HG03108 (cell line): ENCODE data around the gene METTL13.
"Not testable (repeated sequence)": the region's sequence is repeated elsewhere in the genome, so short reads cannot be mapped to it uniquely, and the experiment has no call there.

Experiments used
- ATAC-seq: cut with Tn5 transposase; IDR thresholded peaks from one replicate; pipeline ENCODE4 v1.9.1; 2021; ENCODE audit warnings: moderate library complexity; ENCODE audit not compliant: unreplicated experiment

METTL13 gene

DNA sequence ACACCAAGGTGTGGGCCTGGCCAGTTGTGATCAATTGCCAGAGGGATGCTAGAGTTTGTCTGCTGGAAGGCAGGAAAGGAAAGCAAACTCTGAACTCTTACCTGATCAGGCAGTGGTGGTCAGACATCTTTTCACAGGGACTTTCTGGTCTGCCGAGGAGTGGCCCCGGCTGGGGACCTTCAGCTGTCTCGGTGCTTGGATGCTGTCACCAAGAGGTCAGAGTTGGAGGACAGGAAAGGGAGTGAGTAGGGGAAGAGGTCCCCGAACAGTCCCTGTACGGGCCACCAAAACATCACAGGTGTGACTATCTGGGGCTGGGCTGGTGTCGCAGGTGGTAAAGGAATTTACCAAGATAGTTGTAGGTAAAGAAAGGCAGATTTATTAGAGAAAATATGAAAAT is 17.7 kb upstream of the METTL13 start:
- ATAC-seq = no peak

DNA sequence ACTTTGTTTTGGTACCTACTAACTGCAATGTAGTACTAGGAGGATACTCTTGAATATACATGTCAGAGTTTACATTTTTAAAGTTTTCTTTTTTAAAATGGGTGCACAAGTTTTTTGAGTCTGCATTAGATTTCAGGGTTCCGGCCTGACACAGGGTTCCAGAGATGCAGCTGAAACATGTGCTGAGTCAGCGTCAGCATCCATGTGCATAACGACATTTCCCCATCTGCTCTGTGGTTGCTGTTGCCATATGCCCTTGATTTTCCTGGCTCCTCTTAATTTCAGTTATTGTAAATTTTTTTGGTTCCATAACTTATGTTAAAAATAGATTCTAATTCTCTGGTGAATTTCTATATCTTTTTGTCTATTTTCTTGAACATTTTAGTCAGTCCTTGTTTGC is 12.3 kb upstream of the METTL13 start:
- no peak for ATAC-seq

DNA sequence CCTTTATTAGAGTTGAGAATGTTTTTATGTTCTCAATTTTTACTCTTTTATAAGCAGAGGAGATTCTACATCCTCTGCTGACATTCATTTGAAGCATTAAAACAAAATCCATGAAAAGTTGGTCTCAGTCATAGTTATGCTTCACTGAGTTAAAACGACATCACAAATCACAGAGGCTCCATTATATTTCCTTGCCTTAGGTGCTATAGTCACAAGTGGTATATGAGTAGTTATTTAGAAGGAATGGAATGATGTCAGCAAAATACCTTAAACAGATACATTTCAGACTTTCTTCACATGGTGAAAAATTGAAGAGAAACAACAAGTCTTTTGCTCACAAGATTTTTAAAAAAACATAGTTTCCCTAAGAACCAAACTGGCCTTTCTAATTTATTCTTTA is 11.7 kb upstream of the METTL13 start:
- no peak for ATAC-seq

DNA sequence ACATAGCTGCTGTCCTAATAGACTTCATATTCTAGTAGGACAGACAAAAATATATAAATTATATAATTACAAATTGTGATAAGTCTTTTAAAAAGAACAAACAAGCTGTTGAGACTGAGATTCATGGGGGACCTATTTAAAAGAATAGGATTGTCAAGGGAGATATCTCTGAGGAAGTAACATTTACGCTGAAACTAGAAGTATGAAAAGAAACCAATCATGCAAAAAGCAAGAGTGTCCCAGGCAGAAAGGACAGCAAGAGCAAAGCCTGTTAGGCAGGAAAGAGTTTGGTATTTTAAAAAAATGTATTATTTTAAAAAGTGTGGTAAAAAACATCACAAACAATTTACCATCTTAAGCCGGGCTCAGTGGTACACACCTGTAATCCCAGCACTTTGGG is 9.1 kb upstream of the METTL13 start:
- no peak for ATAC-seq

DNA sequence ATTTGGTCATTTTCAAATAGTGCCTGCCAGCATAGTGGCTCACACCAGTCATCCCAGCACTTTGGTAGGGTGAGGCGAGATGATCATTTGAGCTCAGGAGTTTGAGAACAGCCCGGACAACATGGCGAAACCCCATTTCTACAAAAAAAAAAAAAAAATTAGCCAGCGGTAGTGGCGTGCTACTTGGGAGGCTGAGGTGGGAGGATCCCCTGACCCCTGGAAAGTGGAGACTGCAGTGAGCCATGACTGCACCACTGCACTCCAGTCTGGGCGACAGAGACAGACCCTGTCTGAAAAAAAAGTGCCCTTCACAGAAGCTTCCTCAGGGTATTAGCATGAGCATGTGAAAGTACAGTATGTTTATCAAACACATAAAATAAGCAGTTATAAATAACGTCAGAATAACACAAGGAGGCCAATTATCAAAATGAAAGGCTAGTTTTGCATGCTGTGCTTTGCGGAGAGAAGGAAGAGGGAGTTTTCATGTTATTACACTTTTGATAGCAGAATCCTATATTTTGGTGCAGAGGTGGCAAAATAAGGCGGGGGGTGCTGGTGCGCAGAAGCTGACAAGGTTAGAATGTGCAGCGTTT is 781 bp upstream of the METTL13 start:
- ATAC-seq = no peak

DNA sequence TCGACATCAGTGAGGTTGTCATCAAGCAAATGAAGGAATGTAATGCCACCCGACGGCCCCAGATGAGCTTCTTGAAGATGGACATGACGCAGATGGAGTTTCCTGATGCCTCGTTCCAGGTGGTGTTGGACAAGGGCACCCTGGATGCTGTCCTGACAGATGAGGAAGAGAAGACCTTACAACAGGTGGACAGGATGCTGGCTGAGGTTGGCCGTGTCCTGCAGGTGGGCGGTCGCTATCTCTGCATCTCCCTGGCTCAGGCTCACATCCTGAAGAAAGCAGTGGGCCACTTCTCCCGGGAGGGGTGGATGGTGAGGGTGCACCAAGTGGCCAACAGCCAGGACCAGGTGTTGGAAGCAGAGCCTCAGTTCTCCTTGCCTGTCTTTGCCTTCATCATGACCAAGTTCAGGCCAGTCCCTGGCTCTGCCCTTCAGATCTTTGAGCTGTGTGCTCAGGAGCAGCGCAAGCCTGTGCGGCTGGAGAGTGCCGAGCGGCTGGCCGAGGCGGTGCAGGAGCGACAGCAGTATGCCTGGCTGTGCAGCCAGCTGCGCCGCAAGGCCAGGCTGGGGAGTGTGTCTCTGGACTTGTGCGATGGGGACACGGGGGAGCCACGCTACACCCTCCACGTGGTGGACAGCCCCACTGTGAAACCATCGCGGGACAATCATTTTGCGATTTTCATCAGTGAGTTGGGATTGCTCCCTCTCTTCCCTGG is 2.5 kb downstream of the METTL13 start:
- ATAC-seq = no peak

DNA sequence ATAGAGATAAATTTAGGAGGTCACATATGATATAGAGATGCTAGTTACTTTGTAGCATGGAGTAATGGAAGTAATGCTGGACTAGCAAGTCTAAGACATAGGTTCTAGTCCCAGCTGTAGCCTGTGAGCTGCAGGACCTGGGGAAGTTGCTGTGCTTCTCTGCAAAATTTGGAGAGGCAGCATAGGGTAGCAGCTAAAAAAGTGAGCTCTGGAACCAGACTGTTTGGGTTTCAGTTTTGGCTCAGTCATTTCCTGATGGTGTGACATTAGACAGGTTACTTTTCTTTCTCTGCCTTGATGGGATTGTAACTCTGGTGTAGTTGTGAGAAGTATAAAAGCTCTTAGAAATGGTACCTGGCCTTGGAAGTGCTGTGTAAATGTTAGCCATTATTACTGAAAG is 3.3 kb downstream of the METTL13 start:
- ATAC-seq = no peak

DNA sequence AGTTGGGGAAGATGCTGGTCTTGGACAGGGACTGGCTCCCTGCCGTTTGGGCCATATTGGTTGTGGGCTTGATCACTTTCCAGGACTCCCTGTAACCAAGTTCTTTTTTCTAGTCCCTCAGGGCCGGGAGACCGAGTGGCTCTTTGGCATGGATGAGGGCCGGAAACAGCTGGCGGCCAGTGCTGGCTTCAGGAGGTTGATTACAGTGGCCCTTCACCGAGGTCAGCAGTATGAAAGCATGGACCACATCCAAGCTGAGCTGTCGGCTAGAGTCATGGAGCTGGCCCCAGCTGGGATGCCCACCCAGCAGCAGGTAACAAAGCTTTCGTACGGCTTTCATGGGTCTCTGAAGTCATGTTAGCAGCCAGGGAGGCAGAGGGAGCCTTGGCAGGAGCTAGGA is 4.3 kb downstream of the METTL13 start:
- ATAC-seq = no peak

DNA sequence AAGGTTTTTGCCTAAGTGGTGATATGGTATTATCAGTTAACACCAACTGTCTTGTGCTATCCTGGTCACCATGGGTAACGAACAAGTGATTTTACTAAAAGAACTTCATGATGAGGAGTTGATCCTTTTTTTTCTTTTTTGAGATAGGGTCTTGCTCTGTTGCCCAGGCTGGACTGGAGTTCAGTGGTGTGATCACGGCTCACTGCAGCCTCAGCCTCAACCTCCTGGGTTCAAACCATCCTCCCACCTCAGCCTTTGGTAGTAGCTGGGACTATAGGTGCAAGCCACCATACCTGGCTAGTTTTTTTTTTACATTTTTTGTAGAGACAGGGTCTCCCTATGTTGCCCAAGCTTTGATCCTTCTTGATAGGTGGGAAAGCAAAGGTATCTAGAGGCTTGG is 5.1 kb downstream of the METTL13 start:
- ATAC-seq = no peak

DNA sequence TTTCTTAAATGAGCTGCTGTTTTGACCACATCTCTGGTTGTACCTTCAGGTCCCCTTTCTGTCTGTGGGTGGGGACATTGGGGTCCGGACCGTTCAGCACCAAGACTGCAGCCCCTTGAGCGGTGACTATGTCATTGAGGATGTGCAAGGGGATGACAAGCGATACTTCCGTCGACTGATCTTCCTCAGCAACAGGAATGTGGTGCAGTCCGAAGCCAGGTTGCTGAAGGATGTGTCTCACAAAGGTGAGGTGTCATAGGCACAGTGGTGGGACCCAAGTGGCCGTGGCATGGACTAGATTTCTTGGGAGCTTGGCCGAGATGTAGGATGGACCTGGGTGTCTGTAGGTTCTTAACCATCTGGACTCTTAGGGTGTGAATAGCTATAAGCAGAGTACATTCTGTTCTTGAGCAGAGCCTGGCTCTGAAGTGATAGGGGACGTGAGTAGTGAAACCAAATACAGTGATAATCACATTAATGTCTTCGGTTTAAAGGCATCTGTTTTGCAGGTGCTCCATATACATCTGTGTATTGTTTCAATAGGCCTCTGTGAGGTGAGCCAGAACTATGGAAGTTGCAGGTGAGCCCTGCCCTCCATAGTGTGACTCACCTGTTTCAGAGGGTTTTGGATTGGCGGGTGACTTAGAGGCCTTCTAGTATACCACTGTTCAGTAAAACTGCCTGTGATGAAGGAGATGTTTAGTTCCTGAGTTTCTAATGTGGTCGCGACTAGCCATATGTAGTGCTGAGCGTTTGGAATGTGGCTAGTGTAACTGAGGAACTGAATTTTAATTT is 6.4 kb downstream of the METTL13 start:
- ATAC-seq = no peak

DNA sequence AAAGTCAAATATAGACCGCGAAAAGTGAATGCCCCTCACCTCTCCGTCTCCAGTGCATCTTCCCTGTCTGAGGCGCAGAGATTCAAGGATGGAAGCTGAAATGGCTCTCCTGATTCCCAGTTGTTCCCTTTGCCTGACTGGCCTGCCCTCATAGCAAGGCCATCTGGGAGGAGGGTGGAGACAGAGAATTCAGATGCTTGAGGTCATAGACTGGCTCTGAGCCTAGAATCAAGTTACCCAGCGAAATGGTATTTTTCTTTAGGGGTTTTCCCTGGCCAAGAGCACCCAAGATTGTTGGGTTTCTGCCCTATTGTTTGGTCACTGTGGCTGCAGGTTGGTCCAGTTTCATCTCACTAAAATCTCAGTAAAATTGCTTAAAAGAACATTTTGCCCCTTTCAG is 7.2 kb downstream of the METTL13 start:
- ATAC-seq = no peak

DNA sequence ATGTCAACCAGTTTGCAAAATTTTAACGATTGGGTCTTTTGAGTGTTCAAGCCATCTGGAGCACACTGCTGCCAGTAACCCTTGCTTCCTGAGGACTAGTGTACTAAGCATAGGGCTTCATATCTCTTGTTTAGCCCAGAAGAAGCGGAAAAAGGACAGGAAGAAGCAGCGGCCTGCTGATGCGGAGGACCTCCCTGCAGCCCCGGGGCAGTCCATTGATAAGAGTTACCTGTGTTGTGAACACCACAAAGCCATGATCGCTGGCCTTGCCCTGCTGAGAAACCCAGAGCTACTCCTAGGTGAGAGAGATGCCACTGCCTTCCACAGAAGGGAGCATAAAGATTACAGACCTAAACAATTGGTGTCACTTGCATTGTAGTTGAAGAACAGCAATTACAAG is 8.9 kb downstream of the METTL13 start:
- ATAC-seq = no peak

DNA sequence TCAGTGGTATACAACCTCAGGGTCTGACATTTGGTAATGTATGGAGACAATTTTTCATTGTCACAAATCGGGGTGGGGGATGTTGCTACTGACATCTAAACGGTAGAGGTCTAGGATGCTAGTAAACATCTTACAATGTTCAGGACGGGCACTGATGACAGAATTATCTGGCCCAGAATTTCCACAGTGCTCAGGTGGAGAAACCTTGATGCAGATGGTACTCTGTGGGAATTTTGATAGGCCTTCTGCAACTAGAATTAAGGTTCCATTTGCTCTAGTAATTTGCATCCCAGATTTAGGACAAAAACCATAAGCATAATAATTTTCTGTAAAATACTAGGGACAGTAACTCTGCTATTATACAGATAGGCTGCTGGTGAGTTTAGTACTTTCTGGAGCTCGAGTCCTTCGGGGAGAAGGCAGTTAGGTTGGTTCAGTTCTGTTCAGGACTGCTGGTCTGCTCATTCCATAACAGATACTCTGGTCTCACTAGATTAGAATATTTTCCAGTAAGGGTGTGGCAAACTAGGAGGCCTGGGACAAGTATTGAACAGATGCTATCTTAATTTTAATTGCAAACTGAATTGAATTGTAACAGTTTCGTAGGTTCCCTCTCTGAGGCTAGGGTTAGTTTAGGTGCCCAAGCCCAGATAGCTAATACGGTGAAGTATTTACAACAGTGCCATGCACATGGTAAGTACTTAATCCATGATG is 11.4 kb downstream of the METTL13 start:
- no peak for ATAC-seq

DNA sequence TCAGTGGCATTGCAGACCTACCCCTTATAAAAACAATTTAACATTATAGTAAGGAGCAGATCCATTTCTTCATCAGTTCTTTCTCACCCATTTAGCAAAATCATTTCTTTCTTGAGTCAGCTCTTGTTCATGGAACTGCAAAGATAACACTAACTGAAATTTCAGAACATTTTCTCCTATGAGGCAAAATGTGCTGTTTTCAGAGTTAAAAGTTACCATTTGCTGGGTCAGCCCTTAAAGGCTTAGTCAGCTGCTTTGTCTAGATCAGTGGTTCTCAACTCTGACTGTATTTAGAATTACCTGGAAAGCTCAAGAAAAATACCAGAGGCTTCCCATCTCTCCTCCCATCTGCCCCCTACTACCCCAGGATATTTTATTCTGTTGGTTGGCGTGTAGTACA is 12.2 kb downstream of the METTL13 start:
- no peak for ATAC-seq

DNA sequence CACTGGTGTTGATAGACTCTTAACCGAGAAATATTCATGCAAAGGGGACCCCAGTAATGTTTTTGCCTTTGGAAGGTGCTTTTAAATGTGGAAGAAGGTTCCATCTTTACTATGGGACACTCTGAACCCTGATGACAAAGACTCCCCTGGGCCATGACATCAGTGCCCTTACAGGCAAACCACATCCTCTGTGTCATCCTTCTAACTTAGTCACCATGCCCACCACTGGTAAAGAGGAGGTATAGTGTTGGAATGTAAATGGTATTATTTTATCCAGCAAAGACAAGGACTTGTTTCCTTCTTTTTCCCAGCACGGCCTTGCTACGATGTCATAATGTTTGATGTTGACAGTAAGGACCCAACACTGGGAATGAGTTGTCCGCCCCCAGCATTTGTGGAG is 12.6 kb downstream of the METTL13 start:
- no peak for ATAC-seq

DNA sequence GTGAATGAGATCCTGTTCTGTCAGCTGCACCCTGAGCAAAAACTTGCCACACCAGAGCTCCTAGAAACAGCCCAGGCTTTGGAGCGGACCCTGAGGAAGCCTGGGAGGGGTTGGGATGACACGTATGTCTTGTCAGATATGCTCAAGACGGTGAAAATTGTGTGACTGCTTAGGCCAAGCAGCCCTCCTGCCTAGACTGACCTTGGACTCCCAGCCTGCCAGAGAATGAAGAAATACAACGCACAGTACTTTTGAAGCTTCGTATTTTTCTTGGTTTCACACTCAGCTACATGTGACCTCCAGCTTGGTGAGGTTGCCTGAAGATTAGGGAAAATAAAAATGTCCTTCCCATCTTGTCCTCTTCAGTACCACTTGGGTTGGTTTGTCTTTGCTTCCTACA is 15.1 kb downstream of the METTL13 start:
- no peak for ATAC-seq

DNA sequence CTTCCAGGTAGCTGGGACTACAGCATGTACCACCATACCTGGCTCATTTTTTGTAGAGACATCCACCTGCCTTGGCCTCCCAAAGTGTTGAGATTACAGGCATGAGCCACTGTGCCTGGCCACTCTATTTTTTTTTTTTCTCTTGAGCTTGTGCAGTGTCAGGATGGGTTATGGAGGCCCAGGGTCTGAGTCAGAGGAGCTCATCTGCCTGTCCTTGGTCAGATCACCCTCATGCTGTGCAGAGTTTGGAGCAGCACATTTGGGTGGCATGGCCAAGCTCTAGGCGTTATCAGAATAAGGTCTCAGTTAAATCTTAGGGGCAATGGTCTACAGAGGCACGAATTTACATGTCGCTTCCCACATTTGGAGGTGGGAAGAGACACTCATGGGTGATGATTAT is 16.9 kb downstream of the METTL13 start:
- ATAC-seq = no peak

DNA sequence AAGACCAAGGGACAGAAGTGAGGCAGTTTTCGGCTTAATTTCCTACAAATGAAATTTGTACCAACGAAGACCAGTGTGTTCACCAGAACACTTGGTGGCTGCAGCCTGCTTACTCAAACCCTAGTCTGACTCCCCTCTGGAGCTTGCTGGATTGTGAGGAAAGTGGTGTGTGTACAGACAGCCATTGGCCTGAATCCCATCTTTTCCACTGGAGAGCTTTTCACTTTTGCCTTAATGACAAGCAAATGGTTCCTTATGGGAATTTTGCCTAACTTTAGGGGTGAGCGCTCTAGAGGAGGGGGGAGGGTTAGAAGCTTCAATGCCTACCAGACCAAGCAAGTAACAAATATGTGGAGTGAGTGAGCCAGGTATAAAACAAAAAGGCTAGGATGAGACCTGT is 17.3 kb downstream of the METTL13 start:
- ATAC-seq = no peak

DNA sequence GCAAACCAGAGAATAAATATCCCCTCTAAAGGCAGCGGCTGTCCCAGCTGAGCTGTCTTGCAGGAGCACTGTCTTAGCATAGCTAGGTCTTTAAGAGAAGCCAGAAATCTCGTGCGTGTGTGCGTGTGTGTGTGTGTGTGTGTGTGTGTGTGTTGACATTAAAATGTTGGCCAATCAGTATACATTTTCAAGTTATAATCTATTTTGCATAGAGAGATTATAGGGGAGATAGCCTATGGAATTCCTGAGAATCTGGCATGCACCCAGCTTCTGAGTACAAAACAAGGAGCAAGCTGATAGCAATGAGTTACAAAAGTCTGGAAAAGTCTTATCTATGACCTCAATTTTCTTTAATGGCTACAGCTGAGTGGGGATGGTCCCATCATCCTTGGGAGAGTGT is 17.7 kb downstream of the METTL13 start:
- no peak for ATAC-seq

DNA sequence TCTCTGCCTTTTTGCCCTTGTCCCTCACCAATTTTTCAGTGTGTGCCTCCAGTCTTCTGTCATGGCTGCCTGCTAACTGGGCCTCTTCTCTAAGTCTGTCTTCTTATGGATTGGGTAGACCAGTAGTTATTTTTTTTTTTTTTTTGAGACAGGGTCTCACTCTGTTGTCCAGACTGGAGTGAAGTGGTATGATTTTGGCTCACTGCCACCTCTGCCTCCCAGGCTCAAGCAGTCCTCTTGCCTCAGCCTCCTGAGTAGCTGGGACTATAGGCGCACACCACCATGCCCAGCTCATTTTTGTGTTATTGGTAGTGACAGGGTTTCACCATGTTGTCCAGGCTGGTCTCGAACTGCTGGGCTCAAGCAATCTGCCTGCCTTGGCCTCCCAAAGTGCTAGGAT is 18.2 kb downstream of the METTL13 start:
- not testable (repeated sequence) for ATAC-seq

DNA sequence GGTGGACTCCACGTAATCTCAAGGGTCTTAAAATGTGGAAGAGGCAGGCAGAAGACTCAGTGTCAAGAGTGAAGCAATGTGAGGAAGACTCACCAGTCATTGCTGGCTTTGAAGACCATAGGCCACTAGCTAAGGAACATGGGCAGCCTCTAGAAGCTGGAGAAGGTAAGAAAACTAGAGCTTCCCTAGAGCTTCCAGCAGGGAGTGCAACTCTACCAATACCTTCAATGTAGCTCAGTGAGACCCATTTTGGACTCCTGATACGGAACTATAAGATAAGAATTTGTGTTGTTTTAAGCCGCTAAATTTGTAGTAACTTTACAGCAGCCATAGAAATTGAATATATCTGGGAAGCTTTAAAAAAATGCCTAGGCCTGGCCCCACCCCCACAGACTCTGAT is 18.9 kb downstream of the METTL13 start:
- ATAC-seq = no peak

DNA sequence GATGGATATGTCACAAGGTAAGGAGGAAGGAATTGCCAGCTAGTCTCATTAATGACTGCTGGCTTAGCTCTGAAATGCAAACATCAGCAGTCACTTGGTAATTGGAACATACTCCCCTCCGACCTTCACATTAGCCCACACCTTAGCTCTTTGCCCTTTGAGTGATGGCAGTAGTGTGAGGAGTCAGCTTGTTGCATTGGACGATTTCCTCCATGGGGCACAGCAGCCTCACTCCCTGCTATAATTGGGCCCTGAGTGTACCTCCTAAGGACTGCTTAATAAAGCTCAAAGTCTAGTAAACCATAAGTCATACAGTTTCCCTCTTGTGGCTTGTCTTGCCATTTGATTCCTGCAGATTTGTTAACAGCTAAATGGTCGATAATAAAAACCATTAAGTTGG is 19.4 kb downstream of the METTL13 start:
- ATAC-seq = no peak
